Measurements from ENCODE around the gene COL23A1. TPM values are rescaled to one million over a fixed set of nuclear protein-coding genes. Genes with fewer than 3 reads are reported as not detected.

Gene COL23A1
- total RNA-seq, 2 experiments from 2014 or later, result 0.11 TPM; not detected in 1

GRCh38 chr5:178525906-178526732 is 64.1 kb downstream of the COL23A1 start:
- DNase-seq (no peak), ATAC-seq (no peak)
- intact Hi-C loops (cut with micrococcal nuclease), result no loop called here
- no peak overlapping the region for H3K4me3 Mint-ChIP-seq
- no peaks in the 10 kb centered on the region for H3K36me3 Mint-ChIP-seq (ENCODE audit: low read depth)
- H3K9me3 Mint-ChIP-seq, result no peaks in the 10 kb centered on the region
- H3K27me3 Mint-ChIP-seq, result no peaks in the 10 kb centered on the region
- no peak for TF ChIP-seq CTCF (IDR thresholded peaks at IDR 0.05)
- ChIA-PET CTCF (interaction anchor here (1.2 kb wide), 1 partner anchor 65 kb away, joined by 3 read pairs; no protein-coding TSS in a partner anchor), POLR2A (no interaction called here)
- no peak overlapping the region for H3K27ac Mint-ChIP-seq
- no peaks in the 10 kb centered on the region for H3K4me1 Mint-ChIP-seq (ENCODE audit: low read depth)

- DNase-seq, result no peak
- H3K9me3 Mint-ChIP-seq, result no peaks in the 10 kb centered on the region
- POLR2A ChIA-PET, result no interaction called here
- no peak for ATAC-seq
- no peak overlapping the region for H3K27ac Mint-ChIP-seq
- intact Hi-C loops (cut with micrococcal nuclease), result no loop called here
- no peaks in the 10 kb centered on the region for H3K36me3 Mint-ChIP-seq (ENCODE audit: low read depth)
- H3K4me3 Mint-ChIP-seq, result no peak overlapping the region
- peaks cover 4% of the 10 kb centered on the region for H3K27me3 Mint-ChIP-seq
- CTCF ChIA-PET, result no interaction called here
- H3K4me1 Mint-ChIP-seq (ENCODE audit: low read depth), result no peaks in the 10 kb centered on the region
- no peak for TF ChIP-seq CTCF (IDR thresholded peaks at IDR 0.05)
Measured at GRCh38 chr5:178524093-178524882, 65.9 kb downstream of the COL23A1 start.

- Mint-ChIP-seq H3K27me3 (peaks cover 4% of the 10 kb centered on the region), H3K4me1 (ENCODE audit: low read depth) (no peaks in the 10 kb centered on the region), H3K4me3 (no peak overlapping the region), H3K36me3 (ENCODE audit: low read depth) (no peaks in the 10 kb centered on the region), H3K9me3 (no peaks in the 10 kb centered on the region), H3K27ac (no peak overlapping the region)
- no peak for DNase-seq
- TF ChIP-seq CTCF (IDR thresholded peaks at IDR 0.05), result no peak
- ChIA-PET POLR2A (no interaction called here), CTCF (no interaction called here)
- no peak for ATAC-seq
- intact Hi-C loops (cut with micrococcal nuclease), result no loop called here
Measured at GRCh38 chr5:178522361-178522760, 67.8 kb downstream of the COL23A1 start.

- Mint-ChIP-seq H3K27me3 (peaks cover 5% of the 10 kb centered on the region), H3K36me3 (ENCODE audit: low read depth) (no peaks in the 10 kb centered on the region), H3K27ac (no peak overlapping the region), H3K9me3 (no peaks in the 10 kb centered on the region), H3K4me3 (no peak overlapping the region), H3K4me1 (ENCODE audit: low read depth) (no peaks in the 10 kb centered on the region)
- DNase-seq (no peak), ATAC-seq (no peak)
- intact Hi-C loops (cut with micrococcal nuclease), result no loop called here
- TF ChIP-seq CTCF (IDR thresholded peaks at IDR 0.05), result no peak
- ChIA-PET CTCF (no interaction called here), POLR2A (no interaction called here)
Measured at GRCh38 chr5:178520851-178521250, 69.3 kb downstream of the COL23A1 start.

GRCh38 chr5:178519804-178520203 is 70.4 kb downstream of the COL23A1 start:
- H3K4me3 Mint-ChIP-seq, result no peak overlapping the region
- ChIA-PET POLR2A (no interaction called here), CTCF (no interaction called here)

More at GRCh38 chr5:178519804-178520203, 70.4 kb downstream of the COL23A1 start:
- ATAC-seq (no peak), DNase-seq (no peak)
- Mint-ChIP-seq H3K9me3 (no peaks in the 10 kb centered on the region), H3K4me1 (ENCODE audit: low read depth) (no peaks in the 10 kb centered on the region), H3K36me3 (ENCODE audit: low read depth) (no peaks in the 10 kb centered on the region), H3K27me3 (peaks cover 5% of the 10 kb centered on the region), H3K27ac (no peak overlapping the region)
- TF ChIP-seq CTCF (IDR thresholded peaks at IDR 0.05), result no peak
- intact Hi-C loops (cut with micrococcal nuclease), result no loop called here
